ENCODE measurements around the gene ATP2B2.

Gene ATP2B2

GRCh38 chr3:10510086-10510742, 4.8 kb upstream of the ATP2B2 start:
- no peak for DNase-seq

GRCh38 chr3:10509325-10509724, 3.9 kb upstream of the ATP2B2 start:
- no peak for DNase-seq

GRCh38 chr3:10508619-10509260, 3.4 kb upstream of the ATP2B2 start:
- DNase-seq = no peak

- no peak for DNase-seq
These were observed 2.8 kb upstream of the ATP2B2 start for GRCh38 chr3:10508235-10508618.

GRCh38 chr3:10507331-10507730, 1.9 kb upstream of the ATP2B2 start:
- DNase-seq = no peak

GRCh38 chr3:10506696-10507095, 1.3 kb upstream of the ATP2B2 start:
- no peak for DNase-seq

- DNase-seq = no peak
These were observed 602 bp upstream of the ATP2B2 start for GRCh38 chr3:10505791-10506585.

GRCh38 chr3:10504171-10505049, 976 bp downstream of the ATP2B2 start:
- no peak for DNase-seq

- DNase-seq = no peak
These were observed 2.1 kb downstream of the ATP2B2 start for GRCh38 chr3:10503217-10503796.

- DNase-seq = no peak
These were observed 3.1 kb downstream of the ATP2B2 start for GRCh38 chr3:10502185-10502880.

GRCh38 chr3:10501664-10502052, 3.7 kb downstream of the ATP2B2 start:
- DNase-seq = no peak

- DNase-seq = no peak
These were observed 4.4 kb downstream of the ATP2B2 start for GRCh38 chr3:10500717-10501663.

GRCh38 chr3:10498271-10498670, 7.1 kb downstream of the ATP2B2 start:
- no peak for DNase-seq

- no peak for DNase-seq
These were observed 7.9 kb downstream of the ATP2B2 start for GRCh38 chr3:10497439-10497838.

GRCh38 chr3:10496121-10496863, 9.1 kb downstream of the ATP2B2 start:
- no peak for DNase-seq

GRCh38 chr3:10495614-10496013, 9.8 kb downstream of the ATP2B2 start:
- no peak for DNase-seq

GRCh38 chr3:10495003-10495402, 10.4 kb downstream of the ATP2B2 start:
- DNase-seq = no peak

- no peak for DNase-seq
These were observed 11.2 kb downstream of the ATP2B2 start for GRCh38 chr3:10494180-10494579.

- DNase-seq = no peak
These were observed 12.2 kb downstream of the ATP2B2 start for GRCh38 chr3:10493202-10493589.

Measured in activated CD4-positive, alpha-beta T cell treated with anti-CD3 and anti-CD28 coated beads for 48 hours (primary cell).